GM12864 (cell line): ENCODE results near the gene EVI5.
A peak's percentile ranks its signal among the peaks of the same experiment; 100 is the strongest.
"Not testable (repeated sequence)": the region's sequence is repeated elsewhere in the genome, so short reads cannot be mapped to it uniquely, and the experiment has no call there.

ENCODE experiments used
- DNase-seq: peaks from one replicate; pipeline ENCODE4 v3.0.0-alpha.2; 2011; ENCODE audit warnings: low read depth
- H3K4me3 ChIP-seq: 2 replicates; pipeline ENCODE4 v1.5.1; 2011; ENCODE audit warnings: mild to moderate bottlenecking, low read depth, low read length, control low read depth
- TF ChIP-seq, protein P1 (sequence below): IDR thresholded peaks from 2 replicates; pipeline ENCODE4 v1.5.1; 2011; ENCODE audit warnings: low read depth, mild to moderate bottlenecking, moderate library complexity, low read length, control low read depth, inconsistent platforms; ENCODE audit errors: missing control alignments

Gene EVI5

DNA sequence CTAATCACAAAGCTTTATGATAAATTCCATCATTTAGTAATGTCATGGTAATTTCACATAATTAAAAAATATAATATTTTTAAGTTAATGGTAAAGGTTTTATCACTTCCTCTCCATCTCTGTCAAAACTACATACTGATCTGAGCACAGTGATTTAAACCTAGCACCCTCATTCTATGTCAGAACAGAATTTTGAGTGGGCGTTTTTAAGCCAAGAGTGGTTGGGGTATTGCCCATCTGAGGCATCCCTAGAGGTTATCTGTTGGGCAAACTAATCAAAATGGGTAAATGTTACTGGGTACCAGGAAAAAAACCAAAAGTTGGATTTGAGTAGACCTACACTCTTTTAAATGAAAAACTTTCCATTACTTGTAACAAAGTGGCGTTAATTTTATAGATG lies 197.5 kb downstream of the EVI5 start:
- H3K4me3 ChIP-seq: no peak overlapping the region
- peak; percentile 52 for DNase-seq
- TF ChIP-seq, protein P1, sequence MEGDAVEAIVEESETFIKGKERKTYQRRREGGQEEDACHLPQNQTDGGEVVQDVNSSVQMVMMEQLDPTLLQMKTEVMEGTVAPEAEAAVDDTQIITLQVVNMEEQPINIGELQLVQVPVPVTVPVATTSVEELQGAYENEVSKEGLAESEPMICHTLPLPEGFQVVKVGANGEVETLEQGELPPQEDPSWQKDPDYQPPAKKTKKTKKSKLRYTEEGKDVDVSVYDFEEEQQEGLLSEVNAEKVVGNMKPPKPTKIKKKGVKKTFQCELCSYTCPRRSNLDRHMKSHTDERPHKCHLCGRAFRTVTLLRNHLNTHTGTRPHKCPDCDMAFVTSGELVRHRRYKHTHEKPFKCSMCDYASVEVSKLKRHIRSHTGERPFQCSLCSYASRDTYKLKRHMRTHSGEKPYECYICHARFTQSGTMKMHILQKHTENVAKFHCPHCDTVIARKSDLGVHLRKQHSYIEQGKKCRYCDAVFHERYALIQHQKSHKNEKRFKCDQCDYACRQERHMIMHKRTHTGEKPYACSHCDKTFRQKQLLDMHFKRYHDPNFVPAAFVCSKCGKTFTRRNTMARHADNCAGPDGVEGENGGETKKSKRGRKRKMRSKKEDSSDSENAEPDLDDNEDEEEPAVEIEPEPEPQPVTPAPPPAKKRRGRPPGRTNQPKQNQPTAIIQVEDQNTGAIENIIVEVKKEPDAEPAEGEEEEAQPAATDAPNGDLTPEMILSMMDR: no peak

DNA sequence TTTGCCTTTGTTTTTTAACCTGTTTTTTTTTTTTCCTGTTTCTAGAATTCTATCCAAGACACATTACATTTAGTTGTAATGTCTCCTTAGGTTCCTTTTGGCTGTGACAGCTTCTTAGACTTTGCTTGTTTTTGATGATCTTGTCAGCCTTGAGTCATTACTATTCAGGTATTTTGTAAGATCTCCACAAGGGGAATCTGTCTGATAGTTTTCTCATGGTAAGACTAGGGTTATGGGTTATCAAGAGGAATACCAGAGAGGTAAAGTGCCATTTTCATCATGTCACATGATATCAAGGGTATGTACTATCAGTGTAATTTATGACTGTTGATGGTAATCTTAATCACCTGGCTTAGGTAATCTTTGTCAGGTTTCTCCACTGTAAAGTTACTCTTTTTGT lies 199.1 kb downstream of the EVI5 start:
- DNase-seq: no peak
- TF ChIP-seq, protein P1: no peak
- H3K4me3 ChIP-seq: no peak overlapping the region

DNA sequence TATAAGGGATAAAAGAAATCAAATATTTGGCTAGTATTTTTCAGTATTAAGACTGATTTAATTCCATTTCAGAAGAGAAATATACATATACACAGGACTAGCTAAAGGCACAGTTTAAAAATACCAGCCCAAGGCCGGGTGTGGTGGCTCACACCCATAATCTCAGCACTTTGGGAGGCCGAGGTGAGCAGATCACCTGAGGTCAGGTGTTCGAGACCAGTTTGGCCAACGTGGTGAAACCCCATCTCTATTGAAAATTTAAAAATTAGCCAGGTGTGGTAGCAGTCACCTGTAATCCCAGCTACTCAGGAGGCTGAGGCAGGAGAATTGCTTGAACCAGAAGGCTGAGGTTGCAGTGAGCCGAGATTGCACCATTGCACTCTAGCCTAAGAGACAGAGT lies 200.1 kb downstream of the EVI5 start:
- not testable (repeated sequence) for DNase-seq, H3K4me3 ChIP-seq

DNA sequence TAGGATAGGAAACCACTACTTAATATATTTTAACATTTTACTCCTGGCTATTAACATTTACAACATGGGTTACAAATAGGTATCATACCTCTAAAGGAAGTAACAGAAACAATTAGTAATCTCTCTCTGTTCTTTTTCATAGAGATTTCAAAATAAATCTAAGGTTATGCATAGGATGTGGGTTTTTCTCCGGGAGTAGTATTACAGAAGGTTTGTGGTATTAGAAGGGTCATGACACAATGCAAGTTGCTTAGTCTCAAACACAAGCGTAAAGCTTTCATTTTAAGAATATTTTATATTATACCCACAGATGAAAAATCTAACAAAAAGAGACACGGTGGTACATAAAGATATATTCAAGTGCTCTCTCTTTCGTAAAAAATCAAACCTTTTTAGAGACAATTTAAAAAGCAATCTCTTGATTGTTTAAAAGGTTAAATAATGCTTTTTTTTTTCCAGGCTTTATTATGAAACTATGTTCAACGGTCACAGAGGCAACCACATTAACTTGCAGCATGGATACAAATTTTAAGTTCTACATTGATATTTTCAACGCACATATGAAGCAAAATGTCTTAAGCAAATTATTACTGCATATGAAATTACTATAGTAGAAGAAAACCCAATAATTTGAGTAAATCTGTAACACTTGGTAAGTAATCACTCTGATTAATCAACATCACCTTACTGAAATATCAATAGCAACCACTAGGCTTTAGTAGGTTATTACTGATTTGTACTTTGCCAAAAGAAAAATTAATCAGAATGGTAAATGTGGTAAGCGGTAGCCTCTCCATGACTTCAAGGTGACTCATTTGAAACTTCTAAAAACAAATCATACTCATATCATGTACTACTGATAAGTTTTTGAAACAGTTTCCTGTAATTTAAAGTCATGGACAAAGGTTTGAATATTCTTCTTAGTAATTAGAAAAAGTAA lies 200.8 kb downstream of the EVI5 start:
- TF ChIP-seq, protein P1: peak; percentile 17
- no peak overlapping the region; the same call in 1 of the 2 replicates for H3K4me3 ChIP-seq

DNA sequence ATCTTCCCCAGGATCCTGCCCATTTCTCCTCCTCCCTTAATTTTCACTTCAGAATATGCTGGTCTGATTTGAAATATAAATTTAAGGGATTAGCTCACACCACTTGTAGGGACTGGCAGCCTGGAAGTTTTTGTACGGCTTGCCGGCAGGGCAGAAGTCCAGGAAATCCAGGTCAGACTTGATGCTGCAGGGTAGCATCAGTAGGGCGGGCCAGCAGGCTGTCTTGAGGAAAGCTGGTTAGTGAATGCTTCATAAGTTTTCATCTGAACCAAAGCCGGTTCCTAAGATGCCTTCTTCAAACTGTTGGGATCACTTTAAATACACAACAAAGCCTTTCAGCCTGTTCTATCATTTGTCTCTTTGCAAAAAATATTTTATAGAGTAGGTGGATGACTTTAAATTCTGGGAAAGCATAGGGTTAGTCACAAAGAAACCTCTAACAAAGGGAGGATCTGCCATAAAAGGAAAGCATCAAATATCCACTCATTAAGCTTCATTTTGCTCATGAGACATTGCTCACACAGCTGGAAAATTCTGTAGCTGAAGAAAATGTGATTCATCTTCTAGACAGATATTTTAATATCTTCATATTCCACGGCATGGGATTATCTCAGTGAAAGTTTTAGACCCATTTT lies 207.5 kb downstream of the EVI5 start:
- DNase-seq: no peak
- H3K4me3 ChIP-seq: no peak overlapping the region
- TF ChIP-seq, protein P1: no peak

More for the DNA sequence above, 200.8 kb downstream of the EVI5 start:
- DNase-seq: peak; percentile 53

DNA sequence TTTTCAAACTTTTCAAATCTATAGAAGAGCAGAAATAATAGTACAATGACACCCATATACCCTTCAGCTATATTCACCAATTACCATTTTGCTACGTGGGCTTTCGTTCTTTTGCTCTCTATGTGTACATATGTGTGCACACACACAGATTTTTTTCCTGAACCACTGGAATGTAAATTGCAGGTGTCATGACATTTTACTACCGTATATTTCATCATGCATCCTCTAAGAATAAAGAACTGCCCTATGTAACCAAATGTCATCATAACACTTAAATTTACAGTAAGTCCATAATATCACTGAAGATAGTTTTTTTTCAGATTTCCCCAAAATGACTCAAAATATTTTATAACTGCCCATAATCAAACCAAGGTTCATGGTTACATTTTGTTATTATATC lies 209.8 kb downstream of the EVI5 start:
- H3K4me3 ChIP-seq: no peak overlapping the region
- TF ChIP-seq, protein P1: no peak
- DNase-seq: no peak

DNA sequence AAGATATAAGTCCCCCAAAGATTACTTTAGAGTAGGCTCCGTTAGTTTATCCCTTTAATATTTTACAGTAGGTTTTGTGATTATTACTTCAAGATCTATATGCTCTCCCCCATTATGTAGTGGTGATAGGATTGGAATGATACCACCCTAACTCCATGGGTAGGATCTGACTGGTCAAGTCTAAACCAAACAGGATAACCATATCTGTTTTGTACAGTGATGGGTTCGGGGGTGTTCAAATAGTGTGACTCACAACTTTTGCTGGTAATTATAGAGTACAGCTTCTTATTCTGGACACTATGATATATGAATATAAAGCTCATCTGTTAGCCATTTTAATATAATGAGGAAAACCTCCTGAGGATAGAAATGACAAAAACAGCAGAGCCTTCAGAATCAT lies 212.4 kb downstream of the EVI5 start:
- DNase-seq: no peak
- H3K4me3 ChIP-seq: no peak overlapping the region
- TF ChIP-seq, protein P1: no peak
